ENCODE measurements around the gene PTPRN2. TPM values are rescaled to one million over a fixed set of nuclear protein-coding genes. Genes with fewer than 3 reads are reported as not detected.

Gene PTPRN2
- polyA plus RNA-seq, 2 donors = 0.37 to 0.40 TPM

- Histone ChIP-seq H3K4me3 (ENCODE audit: low read depth in 1 of 2, low read length in 2 of 2) (no peak overlapping the region), H3K36me3 (ENCODE audit: control insufficient read depth in 2 of 2, insufficient read depth in 2 of 2, low read length in 1 of 2) (no peaks in the 10 kb centered on the region), H3K27me3 (ENCODE audit: control insufficient read depth in 1 of 2, insufficient read depth in 2 of 2, low read length in 2 of 2) (no peaks in the 10 kb centered on the region), H3K4me1 (ENCODE audit: control insufficient read depth in 2 of 2, insufficient read depth in 2 of 2, low read length in 1 of 2) (no peaks in the 10 kb centered on the region), H3K9me3 (ENCODE audit: control insufficient read depth in 2 of 2, insufficient read depth in 1 of 2, low read depth in 1 of 2, low read length in 1 of 2) (peaks cover 5 to 17% of the 10 kb centered on the region in 2 donors), H3K27ac (ENCODE audit: low read depth in 2 of 2, low read length in 1 of 2) (no peak overlapping the region)
- WGBS, 2 donors = 78 to 88% methylated on average over 2 of the region's 2 CpGs
Observed at GRCh38 chr7:157839226-157839625, 748.4 kb downstream of the PTPRN2 start.

- peaks cover 5 to 17% of the 10 kb centered on the region in 2 donors for H3K9me3 ChIP-seq (ENCODE audit: control insufficient read depth in 2 of 2, insufficient read depth in 1 of 2, low read depth in 1 of 2, low read length in 1 of 2)
- H3K4me3 ChIP-seq (ENCODE audit: low read depth in 1 of 2, low read length in 2 of 2) = no peak overlapping the region
- 86 to 89% methylated on average over 10 of the region's 10 CpGs for WGBS, 2 donors
- no peaks in the 10 kb centered on the region for H3K27me3 ChIP-seq (ENCODE audit: control insufficient read depth in 1 of 2, insufficient read depth in 2 of 2, low read length in 2 of 2)
- no peaks in the 10 kb centered on the region for H3K4me1 ChIP-seq (ENCODE audit: control insufficient read depth in 2 of 2, insufficient read depth in 2 of 2, low read length in 1 of 2)
- H3K36me3 ChIP-seq (ENCODE audit: control insufficient read depth in 2 of 2, insufficient read depth in 2 of 2, low read length in 1 of 2) = no peaks in the 10 kb centered on the region
- no peak overlapping the region for H3K27ac ChIP-seq (ENCODE audit: low read depth in 2 of 2, low read length in 1 of 2)
Observed at GRCh38 chr7:157837561-157837960, 750.1 kb downstream of the PTPRN2 start.

GRCh38 chr7:157837047-157837446 is 750.6 kb downstream of the PTPRN2 start:
- no peak overlapping the region for H3K4me3 ChIP-seq (ENCODE audit: low read depth in 1 of 2, low read length in 2 of 2)
- H3K27ac ChIP-seq (ENCODE audit: low read depth in 2 of 2, low read length in 1 of 2) = no peak overlapping the region
- WGBS, 2 donors = 83 to 86% methylated on average over 6 of the region's 6 CpGs
- no peaks in the 10 kb centered on the region for H3K27me3 ChIP-seq (ENCODE audit: control insufficient read depth in 1 of 2, insufficient read depth in 2 of 2, low read length in 2 of 2)
- peaks cover 5 to 17% of the 10 kb centered on the region in 2 donors for H3K9me3 ChIP-seq (ENCODE audit: control insufficient read depth in 2 of 2, insufficient read depth in 1 of 2, low read depth in 1 of 2, low read length in 1 of 2)
- H3K4me1 ChIP-seq (ENCODE audit: control insufficient read depth in 2 of 2, insufficient read depth in 2 of 2, low read length in 1 of 2) = no peaks in the 10 kb centered on the region
- no peaks in the 10 kb centered on the region for H3K36me3 ChIP-seq (ENCODE audit: control insufficient read depth in 2 of 2, insufficient read depth in 2 of 2, low read length in 1 of 2)

- H3K4me3 ChIP-seq (ENCODE audit: low read depth in 1 of 2, low read length in 2 of 2) = no peak overlapping the region
- H3K36me3 ChIP-seq (ENCODE audit: control insufficient read depth in 2 of 2, insufficient read depth in 2 of 2, low read length in 1 of 2) = no peaks in the 10 kb centered on the region
- H3K27me3 ChIP-seq (ENCODE audit: control insufficient read depth in 1 of 2, insufficient read depth in 2 of 2, low read length in 2 of 2) = no peaks in the 10 kb centered on the region
- 86% methylated on average over 20 of the region's 20 CpGs for WGBS, 2 donors
- no peaks in the 10 kb centered on the region for H3K4me1 ChIP-seq (ENCODE audit: control insufficient read depth in 2 of 2, insufficient read depth in 2 of 2, low read length in 1 of 2)
- H3K27ac ChIP-seq (ENCODE audit: low read depth in 2 of 2, low read length in 1 of 2) = no peak overlapping the region
- H3K9me3 ChIP-seq (ENCODE audit: control insufficient read depth in 2 of 2, insufficient read depth in 1 of 2, low read depth in 1 of 2, low read length in 1 of 2) = peaks cover 5 to 9% of the 10 kb centered on the region in 2 donors
Observed at GRCh38 chr7:157834501-157835163, 753.0 kb downstream of the PTPRN2 start.

- no peak overlapping the region for H3K4me3 ChIP-seq (ENCODE audit: low read depth in 1 of 2, low read length in 2 of 2)
- H3K4me1 ChIP-seq (ENCODE audit: control insufficient read depth in 2 of 2, insufficient read depth in 2 of 2, low read length in 1 of 2) = no peaks in the 10 kb centered on the region
- no peaks in the 10 kb centered on the region for H3K27me3 ChIP-seq (ENCODE audit: control insufficient read depth in 1 of 2, insufficient read depth in 2 of 2, low read length in 2 of 2)
- H3K9me3 ChIP-seq (ENCODE audit: control insufficient read depth in 2 of 2, insufficient read depth in 1 of 2, low read depth in 1 of 2, low read length in 1 of 2) = peaks cover 3% of the 10 kb centered on the region in 2 donors
- no peak overlapping the region for H3K27ac ChIP-seq (ENCODE audit: low read depth in 2 of 2, low read length in 1 of 2)
- no peaks in the 10 kb centered on the region for H3K36me3 ChIP-seq (ENCODE audit: control insufficient read depth in 2 of 2, insufficient read depth in 2 of 2, low read length in 1 of 2)
- 90 to 91% methylated on average over 35 of the region's 35 CpGs for WGBS, 2 donors
Observed at GRCh38 chr7:157832866-157833607, 754.6 kb downstream of the PTPRN2 start.

GRCh38 chr7:157832421-157832820 is 755.2 kb downstream of the PTPRN2 start:
- H3K27me3 ChIP-seq (ENCODE audit: control insufficient read depth in 1 of 2, insufficient read depth in 2 of 2, low read length in 2 of 2) = no peaks in the 10 kb centered on the region
- no peaks in the 10 kb centered on the region for H3K4me1 ChIP-seq (ENCODE audit: control insufficient read depth in 2 of 2, insufficient read depth in 2 of 2, low read length in 1 of 2)
- H3K4me3 ChIP-seq (ENCODE audit: low read depth in 1 of 2, low read length in 2 of 2) = no peak overlapping the region
- H3K36me3 ChIP-seq (ENCODE audit: control insufficient read depth in 2 of 2, insufficient read depth in 2 of 2, low read length in 1 of 2) = no peaks in the 10 kb centered on the region
- 59 to 68% methylated on average over 6 of the region's 6 CpGs for WGBS, 2 donors
- H3K27ac ChIP-seq (ENCODE audit: low read depth in 2 of 2, low read length in 1 of 2) = no peak overlapping the region
- peaks cover under 1 to 3% of the 10 kb centered on the region in 2 donors for H3K9me3 ChIP-seq (ENCODE audit: control insufficient read depth in 2 of 2, insufficient read depth in 1 of 2, low read depth in 1 of 2, low read length in 1 of 2)

- Histone ChIP-seq H3K27me3 (ENCODE audit: control insufficient read depth in 1 of 2, insufficient read depth in 2 of 2, low read length in 2 of 2) (no peaks in the 10 kb centered on the region), H3K36me3 (ENCODE audit: control insufficient read depth in 2 of 2, insufficient read depth in 2 of 2, low read length in 1 of 2) (no peaks in the 10 kb centered on the region), H3K9me3 (ENCODE audit: control insufficient read depth in 2 of 2, insufficient read depth in 1 of 2, low read depth in 1 of 2, low read length in 1 of 2) (peaks cover 0 to 2% of the 10 kb centered on the region in 2 donors), H3K27ac (ENCODE audit: low read depth in 2 of 2, low read length in 1 of 2) (no peak overlapping the region), H3K4me3 (ENCODE audit: low read depth in 1 of 2, low read length in 2 of 2) (no peak overlapping the region), H3K4me1 (ENCODE audit: control insufficient read depth in 2 of 2, insufficient read depth in 2 of 2, low read length in 1 of 2) (no peaks in the 10 kb centered on the region)
- 76 to 79% methylated on average over 16 of the region's 16 CpGs for WGBS, 2 donors
Observed at GRCh38 chr7:157832006-157832405, 755.6 kb downstream of the PTPRN2 start.

- no peaks in the 10 kb centered on the region for H3K9me3 ChIP-seq (ENCODE audit: control insufficient read depth in 2 of 2, insufficient read depth in 1 of 2, low read depth in 1 of 2, low read length in 1 of 2)
- H3K4me3 ChIP-seq (ENCODE audit: low read depth in 1 of 2, low read length in 2 of 2) = no peak overlapping the region
- H3K27me3 ChIP-seq (ENCODE audit: control insufficient read depth in 1 of 2, insufficient read depth in 2 of 2, low read length in 2 of 2) = no peaks in the 10 kb centered on the region
- WGBS, 2 donors = 75 to 76% methylated on average over 18 of the region's 18 CpGs
- no peaks in the 10 kb centered on the region for H3K36me3 ChIP-seq (ENCODE audit: control insufficient read depth in 2 of 2, insufficient read depth in 2 of 2, low read length in 1 of 2)
- no peak overlapping the region for H3K27ac ChIP-seq (ENCODE audit: low read depth in 2 of 2, low read length in 1 of 2)
- H3K4me1 ChIP-seq (ENCODE audit: control insufficient read depth in 2 of 2, insufficient read depth in 2 of 2, low read length in 1 of 2) = no peaks in the 10 kb centered on the region
Observed at GRCh38 chr7:157831143-157831905, 756.3 kb downstream of the PTPRN2 start.

- Histone ChIP-seq H3K4me3 (ENCODE audit: low read depth in 1 of 2, low read length in 2 of 2) (no peak overlapping the region), H3K36me3 (ENCODE audit: control insufficient read depth in 2 of 2, insufficient read depth in 2 of 2, low read length in 1 of 2) (no peaks in the 10 kb centered on the region), H3K9me3 (ENCODE audit: control insufficient read depth in 2 of 2, insufficient read depth in 1 of 2, low read depth in 1 of 2, low read length in 1 of 2) (no peaks in the 10 kb centered on the region), H3K27me3 (ENCODE audit: control insufficient read depth in 1 of 2, insufficient read depth in 2 of 2, low read length in 2 of 2) (no peaks in the 10 kb centered on the region), H3K27ac (ENCODE audit: low read depth in 2 of 2, low read length in 1 of 2) (no peak overlapping the region), H3K4me1 (ENCODE audit: control insufficient read depth in 2 of 2, insufficient read depth in 2 of 2, low read length in 1 of 2) (no peaks in the 10 kb centered on the region)
- WGBS, 2 donors = 66 to 72% methylated on average over 13 of the region's 13 CpGs
Observed at GRCh38 chr7:157830331-157830730, 757.3 kb downstream of the PTPRN2 start.
